SW480 (cell line): ENCODE data around the gene FEM1B.

Experiments
- DNase-seq: peaks from one replicate; pipeline ENCODE4 v3.0.0-alpha.2; 2016; ENCODE audit warnings: low spot score

FEM1B gene

GRCh38 chr15:68309024-68309423 lies 31.5 kb downstream of the FEM1B start:
- DNase-seq: no peak

- DNase-seq: no peak
Measured at GRCh38 chr15:68310178-68310803, 32.7 kb downstream of the FEM1B start.

GRCh38 chr15:68310804-68311463 lies 33.4 kb downstream of the FEM1B start:
- no peak for DNase-seq

GRCh38 chr15:68311464-68311835 lies 33.9 kb downstream of the FEM1B start:
- no peak for DNase-seq

- DNase-seq: no peak
Measured at GRCh38 chr15:68311859-68312557, 34.5 kb downstream of the FEM1B start.

GRCh38 chr15:68312701-68313204 lies 35.2 kb downstream of the FEM1B start:
- no peak for DNase-seq

- no peak for DNase-seq
Measured at GRCh38 chr15:68313501-68314410, 36.2 kb downstream of the FEM1B start.

- no peak for DNase-seq
Measured at GRCh38 chr15:68314563-68314962, 37.0 kb downstream of the FEM1B start.

GRCh38 chr15:68315035-68315434 lies 37.5 kb downstream of the FEM1B start:
- DNase-seq: no peak

GRCh38 chr15:68315495-68316031 lies 38.0 kb downstream of the FEM1B start:
- no peak for DNase-seq

GRCh38 chr15:68316061-68316804 lies 38.7 kb downstream of the FEM1B start:
- DNase-seq: no peak

GRCh38 chr15:68317281-68318007 lies 39.9 kb downstream of the FEM1B start:
- DNase-seq: no peak

- no peak for DNase-seq
Measured at GRCh38 chr15:68318008-68318835, 40.7 kb downstream of the FEM1B start.

- no peak for DNase-seq
Measured at GRCh38 chr15:68318931-68319909, 41.7 kb downstream of the FEM1B start.

GRCh38 chr15:68319997-68320396 lies 42.5 kb downstream of the FEM1B start:
- DNase-seq: no peak

- no peak for DNase-seq
Measured at GRCh38 chr15:68321229-68321628, 43.7 kb downstream of the FEM1B start.

- DNase-seq: no peak
Measured at GRCh38 chr15:68322796-68323195, 45.3 kb downstream of the FEM1B start.

- no peak for DNase-seq
Measured at GRCh38 chr15:68325726-68326125, 48.2 kb downstream of the FEM1B start.
